Activated naive CD8-positive, alpha-beta T cell treated with anti-CD3 and anti-CD28 coated beads, Interleukin-2, amount 10 ng/mL, durations not matched to agents 7 days and 5 days (primary cell): ENCODE data around the gene PRTN3. TPM values are rescaled to one million over a fixed set of nuclear protein-coding genes. Genes with fewer than 3 reads are reported as not detected.
A peak's percentile ranks its signal among the peaks of the same experiment; 100 is the strongest.

Source experiments
- ATAC-seq: fragments of 150-1000 bp; cut with Tn5 transposase; one replicate; pipeline ENCODE4 v1.10.0; 2021; ENCODE audit warnings: low read depth, moderate library complexity
- POLR2A ChIA-PET: fragments of 350-600 bp; sonication (Branson Sonifier 250); formaldehyde crosslinking; loops from one replicate; lab custom pipeline; 2021; ENCODE audit warnings: antibody characterized with exemption; lab: Charles Lee
- DNase-seq: peaks from one replicate; pipeline ENCODE4 v3.0.0; 2021
- H3K27ac Mint-ChIP-seq: one replicate; pipeline ENCODE4 v1.8.0; 2022; ENCODE audit warnings: mild to moderate bottlenecking, mixed read lengths
- H3K27me3 Mint-ChIP-seq: one replicate; pipeline ENCODE4 v1.8.0; 2022; ENCODE audit warnings: mild to moderate bottlenecking, moderate library complexity, mixed read lengths
- H3K36me3 Mint-ChIP-seq: one replicate; pipeline ENCODE4 v1.8.0; 2021; ENCODE audit warnings: mild to moderate bottlenecking, mixed read lengths
- H3K4me1 Mint-ChIP-seq: one replicate; pipeline ENCODE4 v1.8.0; 2021; ENCODE audit warnings: mixed read lengths
- H3K4me3 Mint-ChIP-seq: one replicate; pipeline ENCODE4 v1.8.0; 2022; ENCODE audit warnings: mild to moderate bottlenecking, moderate library complexity, mixed read lengths
- H3K9me3 Mint-ChIP-seq: one replicate; pipeline ENCODE4 v1.8.0; 2021; ENCODE audit warnings: mixed read lengths
- total RNA-seq, 2 experiments: library from RNA; stranded (reverse); gene quantifications; one replicate each; pipeline ENCODE4 v1.2.3, GENCODE V29; 2021

Gene PRTN3, protein sequence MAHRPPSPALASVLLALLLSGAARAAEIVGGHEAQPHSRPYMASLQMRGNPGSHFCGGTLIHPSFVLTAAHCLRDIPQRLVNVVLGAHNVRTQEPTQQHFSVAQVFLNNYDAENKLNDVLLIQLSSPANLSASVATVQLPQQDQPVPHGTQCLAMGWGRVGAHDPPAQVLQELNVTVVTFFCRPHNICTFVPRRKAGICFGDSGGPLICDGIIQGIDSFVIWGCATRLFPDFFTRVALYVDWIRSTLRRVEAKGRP
- total RNA-seq: not detected

- peaks cover 2% of the 10 kb centered on the region for H3K36me3 Mint-ChIP-seq
- peaks cover 7% of the 10 kb centered on the region for H3K4me1 Mint-ChIP-seq
- ATAC-seq: no peak
- no peak within 1 kb of the TSS for H3K4me3 Mint-ChIP-seq
- H3K9me3 Mint-ChIP-seq: peaks cover 3% of the 10 kb centered on the region
- H3K27me3 Mint-ChIP-seq: peaks cover 35% of the 10 kb centered on the region
- POLR2A ChIA-PET: no interaction called here
- DNase-seq: no peak
- H3K27ac Mint-ChIP-seq: no peak within 1 kb of the TSS
Measured at GRCh38 chr19:840519-841206, at the start of gene PRTN3. TSS of gene PRTN3 (plus strand) at chr19:840999. CDS start at chr19:841009, 10 bp downstream.

DNA sequence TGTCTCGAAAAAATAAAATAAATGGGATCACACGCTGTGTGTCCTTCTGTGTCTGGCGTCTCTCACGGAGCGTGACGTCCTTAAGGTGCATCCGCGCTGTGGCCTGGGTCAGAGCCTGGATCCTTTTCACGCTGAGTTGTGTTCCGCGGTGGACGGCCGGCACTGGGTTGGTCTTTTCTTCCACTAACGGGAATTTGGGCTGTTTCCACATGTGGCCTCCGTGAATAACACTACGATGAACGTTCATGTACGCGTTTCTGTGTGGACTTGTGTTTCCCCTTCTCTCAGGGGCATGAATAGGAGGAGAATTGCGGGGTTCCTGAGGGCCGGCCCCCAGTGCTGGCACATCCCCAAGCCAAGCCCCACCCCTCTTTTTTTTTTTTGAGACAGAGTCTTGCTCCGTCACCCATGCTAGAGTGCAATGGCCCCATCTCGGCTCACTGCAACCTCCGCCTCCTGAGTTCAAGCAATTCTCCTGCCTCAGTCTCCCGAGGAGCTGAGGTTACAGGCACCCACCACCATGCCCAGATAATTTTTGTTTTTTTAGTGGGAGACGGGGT lies 49.7 kb upstream of the PRTN3 start:
- no peak for DNase-seq
- no peak overlapping the region for H3K27ac Mint-ChIP-seq
- ATAC-seq: no peak
- H3K27me3 Mint-ChIP-seq: no peaks in the 10 kb centered on the region
- H3K36me3 Mint-ChIP-seq: no peaks in the 10 kb centered on the region
- POLR2A ChIA-PET: no interaction called here
- H3K9me3 Mint-ChIP-seq: no peaks in the 10 kb centered on the region
- H3K4me3 Mint-ChIP-seq: no peak overlapping the region
- H3K4me1 Mint-ChIP-seq: peaks cover 4% of the 10 kb centered on the region

- no peak overlapping the region for H3K27ac Mint-ChIP-seq
- no peaks in the 10 kb centered on the region for H3K36me3 Mint-ChIP-seq
- POLR2A ChIA-PET: no interaction called here
- DNase-seq: no peak
- no peak for ATAC-seq
- H3K4me3 Mint-ChIP-seq: no peak overlapping the region
- peaks cover 5% of the 10 kb centered on the region for H3K4me1 Mint-ChIP-seq
- no peaks in the 10 kb centered on the region for H3K9me3 Mint-ChIP-seq
- H3K27me3 Mint-ChIP-seq: no peaks in the 10 kb centered on the region
Measured at GRCh38 chr19:791567-792305, 49.1 kb upstream of the PRTN3 start.

DNA sequence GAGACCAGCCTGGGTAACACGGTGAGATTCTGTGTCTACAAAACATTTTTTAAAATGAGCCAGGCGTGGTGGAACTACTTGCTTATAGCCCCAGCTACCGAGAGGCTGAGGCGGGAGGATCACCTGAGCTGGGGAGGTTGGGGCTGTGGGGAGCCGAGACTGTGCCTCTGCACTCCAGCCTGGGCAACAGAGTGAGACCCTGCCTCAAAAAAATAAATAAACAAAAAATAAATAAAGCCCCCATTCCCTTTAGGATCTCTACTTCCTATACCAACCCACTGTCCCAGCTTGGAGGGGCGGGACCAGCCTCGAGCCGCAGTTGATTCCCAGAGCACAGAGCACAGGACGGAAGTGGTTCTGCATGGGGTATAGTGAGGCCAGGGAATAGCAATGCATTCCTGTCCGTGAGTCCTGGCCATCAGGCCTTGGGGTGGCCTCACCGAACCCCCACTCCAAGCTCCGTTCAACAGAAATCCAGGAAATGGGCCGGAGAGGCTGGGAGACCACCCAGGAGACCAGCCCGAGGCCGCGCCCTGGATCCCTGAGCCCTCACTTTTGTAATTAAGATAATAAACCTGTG lies 48.4 kb upstream of the PRTN3 start:
- Mint-ChIP-seq H3K36me3 (no peaks in the 10 kb centered on the region), H3K4me3 (no peak overlapping the region), H3K4me1 (peaks cover 6% of the 10 kb centered on the region), H3K9me3 (no peaks in the 10 kb centered on the region), H3K27ac (no peak overlapping the region), H3K27me3 (no peaks in the 10 kb centered on the region)
- DNase-seq: no peak
- POLR2A ChIA-PET: no interaction called here
- ATAC-seq: no peak

DNA sequence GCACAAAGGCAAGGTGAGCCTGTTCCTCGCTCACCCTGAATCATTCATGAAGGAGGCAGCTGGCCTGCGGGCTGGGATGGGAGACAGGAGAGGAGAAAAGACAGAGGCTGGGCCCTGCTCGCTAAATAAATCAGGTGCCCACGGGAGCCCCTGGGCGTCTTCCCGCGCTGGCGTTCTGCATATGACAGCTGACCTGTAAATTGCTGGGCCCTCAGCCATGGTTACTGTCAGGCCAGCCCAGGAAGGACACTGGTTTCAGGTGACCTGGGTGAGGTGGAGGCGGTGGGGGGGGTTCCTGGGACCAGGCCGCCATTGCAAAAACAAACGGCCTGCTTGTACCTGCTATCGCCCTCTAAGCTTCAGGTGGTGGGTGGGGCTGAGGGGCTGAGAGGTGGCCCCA lies 47.0 kb upstream of the PRTN3 start:
- no peak overlapping the region for H3K4me3 Mint-ChIP-seq
- no peaks in the 10 kb centered on the region for H3K9me3 Mint-ChIP-seq
- POLR2A ChIA-PET: no interaction called here
- DNase-seq: no peak
- peaks cover 3% of the 10 kb centered on the region for H3K36me3 Mint-ChIP-seq
- no peaks in the 10 kb centered on the region for H3K27me3 Mint-ChIP-seq
- H3K27ac Mint-ChIP-seq: no peak overlapping the region
- ATAC-seq: no peak
- peaks cover 5% of the 10 kb centered on the region for H3K4me1 Mint-ChIP-seq

- POLR2A ChIA-PET: no interaction called here
- Mint-ChIP-seq H3K9me3 (no peaks in the 10 kb centered on the region), H3K27ac (no peak overlapping the region), H3K27me3 (no peaks in the 10 kb centered on the region), H3K4me1 (peaks cover 12% of the 10 kb centered on the region), H3K4me3 (no peak overlapping the region), H3K36me3 (peaks cover 15% of the 10 kb centered on the region)
- DNase-seq (no peak), ATAC-seq (no peak)
Measured at GRCh38 chr19:795073-795611, 45.7 kb upstream of the PRTN3 start.

DNA sequence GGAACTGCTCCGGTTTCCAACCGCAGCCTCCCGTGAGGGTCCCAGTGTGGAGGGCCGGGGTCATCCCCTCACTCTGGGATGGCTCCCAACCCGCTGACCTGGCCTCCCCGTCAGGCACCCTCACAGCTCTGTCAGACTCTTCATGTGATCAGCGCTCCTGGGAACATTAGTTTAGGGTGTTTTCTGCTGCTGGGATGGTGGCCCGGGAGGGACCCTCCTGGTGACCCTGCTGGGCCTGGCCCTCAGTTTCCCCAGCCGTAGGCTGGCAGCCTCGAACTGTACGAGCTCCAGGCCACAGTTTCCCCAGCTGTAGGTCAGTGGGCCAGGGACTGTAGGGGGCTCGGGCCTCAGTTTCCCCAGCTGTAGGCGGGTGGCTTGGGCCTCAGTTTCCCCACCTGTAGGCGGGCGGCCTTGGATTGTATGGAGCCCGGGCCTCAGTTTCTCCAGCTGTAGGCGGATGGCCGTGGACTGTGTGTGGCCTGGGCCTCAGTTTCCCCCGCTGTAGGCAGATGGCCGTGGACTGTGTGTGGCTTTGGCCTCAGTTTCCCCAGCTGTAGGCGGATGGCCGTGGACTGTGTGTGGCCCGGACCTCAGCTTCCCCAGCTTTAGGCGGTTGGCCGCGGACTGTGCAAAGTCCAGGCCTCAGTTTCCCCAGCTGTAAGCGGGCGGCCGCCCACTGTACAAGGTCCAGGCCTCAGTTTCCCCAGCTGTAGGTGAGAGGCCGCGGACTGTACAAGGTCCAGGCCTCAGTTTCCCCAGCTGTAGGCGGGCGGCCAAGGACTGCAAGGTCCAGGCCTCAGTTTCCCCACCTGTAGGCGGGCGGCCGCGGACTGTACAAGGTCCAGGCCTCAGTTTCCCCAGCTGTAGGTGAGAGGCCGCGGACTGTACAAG lies 44.9 kb upstream of the PRTN3 start:
- no peak for DNase-seq
- ATAC-seq: no peak
- POLR2A ChIA-PET: interaction anchor here (1.0 to 1.2 kb wide), 2 partner anchors 115 to 473 kb away, joined by 3 read pairs; no protein-coding TSS in a partner anchor
- Mint-ChIP-seq H3K27me3 (no peaks in the 10 kb centered on the region), H3K9me3 (no peaks in the 10 kb centered on the region), H3K4me1 (peaks cover 18% of the 10 kb centered on the region), H3K36me3 (peaks cover 19% of the 10 kb centered on the region), H3K4me3 (peak overlapping the region; percentile 90), H3K27ac (no peak overlapping the region)

DNA sequence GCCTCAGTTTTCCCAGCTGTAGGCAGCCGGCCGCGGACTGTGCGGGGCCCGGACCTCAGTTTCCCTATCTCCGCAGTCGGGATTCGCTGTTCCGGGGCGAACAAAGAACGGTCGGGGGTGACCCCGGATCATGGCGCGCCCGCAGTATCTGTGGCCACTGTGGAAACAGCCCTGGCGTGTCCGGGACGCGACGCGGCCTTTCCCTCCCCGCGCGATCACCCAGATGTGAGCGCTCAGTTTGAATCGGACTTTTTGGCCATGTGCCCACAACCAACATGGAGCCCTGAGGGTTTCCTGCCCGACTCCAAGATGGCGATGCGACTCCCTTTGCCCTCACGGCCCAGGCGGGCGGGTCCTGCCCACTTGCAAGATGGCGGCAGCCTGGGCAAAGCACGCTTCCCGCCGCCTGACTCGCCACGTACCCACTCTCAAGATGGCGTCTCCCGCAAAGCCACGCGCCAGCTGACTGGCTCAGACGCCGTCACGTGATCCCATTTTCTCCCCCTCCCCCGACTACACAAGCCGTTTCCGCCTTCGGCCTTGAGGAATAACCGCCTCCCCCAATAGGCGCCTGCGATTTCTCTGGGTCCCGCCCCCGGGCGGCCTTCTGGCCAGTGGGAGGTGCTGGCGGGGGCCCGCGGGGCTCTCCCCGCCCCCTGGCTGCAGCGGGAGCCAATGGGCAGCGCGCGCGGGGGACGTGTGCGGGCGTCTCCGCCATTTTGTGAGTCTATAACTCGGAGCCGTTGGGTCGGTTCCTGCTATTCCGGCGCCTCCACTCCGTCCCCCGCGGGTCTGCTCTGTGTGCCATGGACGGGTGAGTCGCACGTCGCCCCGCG lies 43.9 kb upstream of the PRTN3 start, which contains the start of gene PTBP1:
Gene PTBP1 (plus strand): TSS at position 761 of the 836 bp plus-strand sequence. CDS start 46 bp downstream, at position 807.
- H3K9me3 Mint-ChIP-seq: no peaks in the 10 kb centered on the region
- DNase-seq: peak; percentile 99
- POLR2A ChIA-PET: interaction anchor here (0.7 to 1.2 kb wide), 5 partner anchors 116 to 472 kb away, joined by 3 to 5 read pairs (median 3); partner anchors contain the start of gene TPGS1
- H3K36me3 Mint-ChIP-seq: peaks cover 19% of the 10 kb centered on the region
- peak; percentile 81 for ATAC-seq
- H3K4me3 Mint-ChIP-seq: peak within 1 kb of the TSS; percentile 92
- H3K4me1 Mint-ChIP-seq: peaks cover 24% of the 10 kb centered on the region
- H3K27me3 Mint-ChIP-seq: no peaks in the 10 kb centered on the region
- H3K27ac Mint-ChIP-seq: peak within 1 kb of the TSS; percentile 89

- peak overlapping the region; percentile 92 for H3K4me3 Mint-ChIP-seq
- no peaks in the 10 kb centered on the region for H3K9me3 Mint-ChIP-seq
- H3K4me1 Mint-ChIP-seq: peaks cover 26% of the 10 kb centered on the region
- POLR2A ChIA-PET: interaction anchor here (0.5 to 1.8 kb wide), 5 partner anchors 9 to 328 kb away, joined by 3 to 5 read pairs (median 3); partner anchors contain the start of genes RNF126 and TPGS1
- peaks cover 22% of the 10 kb centered on the region for H3K36me3 Mint-ChIP-seq
- peak overlapping the region; percentile 89 for H3K27ac Mint-ChIP-seq
- H3K27me3 Mint-ChIP-seq: no peaks in the 10 kb centered on the region
- ATAC-seq: peak; percentile 35
- DNase-seq: peak; percentile 98
Measured at GRCh38 chr19:797528-798414, 43.0 kb upstream of the PRTN3 start.

DNA sequence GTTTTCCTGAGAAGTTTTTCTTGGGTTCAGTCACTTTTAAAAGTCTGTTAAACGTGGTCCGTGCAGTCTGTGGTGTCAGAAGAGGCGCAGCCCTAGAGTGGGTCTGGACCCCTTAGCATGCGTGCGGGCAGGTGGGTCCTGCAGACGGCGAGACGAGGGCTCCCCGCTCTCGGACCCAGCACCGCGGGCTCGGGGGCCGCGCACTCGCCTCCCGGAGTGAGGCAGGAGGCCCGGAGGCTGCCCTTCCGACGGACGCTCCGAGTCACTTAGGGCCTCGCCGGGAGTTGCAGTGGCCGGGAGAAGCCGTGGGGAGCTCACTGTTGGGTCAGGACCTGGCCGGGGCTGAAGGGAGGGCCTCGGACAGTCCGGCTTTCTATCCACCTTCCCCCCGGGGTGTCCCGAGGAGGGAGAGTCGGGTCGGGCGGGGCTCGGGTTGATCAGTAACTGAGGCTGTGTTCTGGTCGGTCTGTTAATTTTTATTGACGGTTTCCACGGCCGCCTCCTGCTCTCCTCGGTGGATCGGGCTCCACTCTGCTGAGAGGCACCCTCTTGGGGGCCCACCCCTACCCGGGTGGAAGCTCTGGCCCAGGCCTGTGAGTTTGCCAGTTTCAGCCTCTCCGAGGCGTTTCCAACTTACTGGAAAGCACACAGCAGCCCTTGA lies 42.3 kb upstream of the PRTN3 start:
- peak overlapping the region; percentile 92 for H3K4me3 Mint-ChIP-seq
- H3K9me3 Mint-ChIP-seq: no peaks in the 10 kb centered on the region
- DNase-seq (peak; percentile 55), ATAC-seq (no peak)
- POLR2A ChIA-PET: interaction anchor here (0.5 to 1.8 kb wide), 4 partner anchors 9 to 327 kb away, joined by 3 to 5 read pairs (median 3); partner anchors contain the start of gene RNF126
- peak overlapping the region; percentile 89 for H3K27ac Mint-ChIP-seq
- H3K4me1 Mint-ChIP-seq: peaks cover 27% of the 10 kb centered on the region
- no peaks in the 10 kb centered on the region for H3K27me3 Mint-ChIP-seq
- peaks cover 24% of the 10 kb centered on the region for H3K36me3 Mint-ChIP-seq
